Esophagus (tissue), 2 donors: ENCODE measurements around the gene PACC1. TPM values are rescaled to one million over a fixed set of nuclear protein-coding genes. Genes with fewer than 3 reads are reported as not detected.
A peak's percentile ranks its signal among the peaks of the same experiment; 100 is the strongest.

Source experiments
- H3K27ac ChIP-seq, 2 donors: one replicate each; pipeline ENCODE4 v1.5.1; 2013; ENCODE audit warnings: low read depth in 2 of 2, mild to moderate bottlenecking in 2 of 2, inconsistent platforms in 1 of 2, low read length in 1 of 2, moderate library complexity in 1 of 2
- H3K27me3 ChIP-seq, 2 donors: one replicate each; pipeline ENCODE4 v1.6.1; 2013; ENCODE audit warnings: low read length in 2 of 2, control low read depth in 1 of 2, mild to moderate bottlenecking in 1 of 2; ENCODE audit not compliant: insufficient read depth in 2 of 2, control insufficient read depth in 1 of 2
- H3K36me3 ChIP-seq, 2 donors: one replicate each; pipeline ENCODE4 v1.6.1; 2013; ENCODE audit warnings: low read length in 1 of 2; ENCODE audit not compliant: control insufficient read depth in 2 of 2, insufficient read depth in 2 of 2
- H3K4me1 ChIP-seq, 2 donors: one replicate each; pipeline ENCODE4 v1.6.1; 2013; ENCODE audit warnings: low read length in 1 of 2; ENCODE audit not compliant: control insufficient read depth in 2 of 2, insufficient read depth in 2 of 2
- H3K4me3 ChIP-seq, 2 donors: one replicate each; pipeline ENCODE4 v1.5.1; 2013; ENCODE audit warnings: low read length in 2 of 2, mild to moderate bottlenecking in 2 of 2, low read depth in 1 of 2, moderate library complexity in 1 of 2
- H3K9me3 ChIP-seq, 2 donors: one replicate each; pipeline ENCODE4 v1.6.1; 2013; ENCODE audit warnings: mild to moderate bottlenecking in 2 of 2, low read depth in 1 of 2, low read length in 1 of 2, moderate library complexity in 1 of 2; ENCODE audit not compliant: control insufficient read depth in 2 of 2, insufficient read depth in 1 of 2
- WGBS, 2 donors: extraction: QIAGEN DNeasy Blood & Tissue Kit; methylation state at CpG; one replicate each; pipeline ENCODE4 v1.1.7; 2013; 5-methylcytosine and 5-hydroxymethylcytosine counted together
- polyA plus RNA-seq, 2 donors: library from polyadenylated mRNA; stranded (reverse); fragments of 200-250 nt; gene quantifications; one replicate each; pipeline ENCODE4 v1.2.3, GENCODE V29; 2013
- donor health status: healthy with polysubstance abuse.
- donor health status: Bipolar disorder and iron deficiency.

Gene PACC1
- polyA plus RNA-seq, 2 donors, result 3.6 to 4.1 TPM

DNA sequence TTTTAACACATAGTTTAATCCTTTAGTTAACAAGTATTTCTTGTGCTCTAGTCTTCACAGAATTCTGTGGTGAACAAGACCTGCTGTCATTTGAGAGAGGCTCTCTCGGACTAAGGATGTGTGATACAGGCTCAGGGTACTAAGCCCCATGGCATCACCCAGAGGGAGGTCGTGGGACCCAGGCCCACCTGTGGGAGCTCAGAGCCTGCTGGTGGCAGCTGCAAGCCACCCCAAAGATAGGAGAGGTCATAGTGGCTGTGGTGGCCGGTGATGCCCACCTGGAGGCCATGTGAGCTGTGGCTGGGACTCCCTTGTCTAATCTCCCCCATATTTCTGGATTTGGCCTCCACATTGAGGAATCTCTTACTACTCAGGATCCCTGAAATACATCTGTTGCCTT is 40.1 kb upstream of the PACC1 start:
- Histone ChIP-seq H3K27ac (no peak overlapping the region), H3K4me3 (no peak overlapping the region), H3K4me1 (peaks cover 0 to 2% of the 10 kb centered on the region in 2 donors), H3K36me3 (no peaks in the 10 kb centered on the region), H3K9me3 (no peaks in the 10 kb centered on the region), H3K27me3 (no peaks in the 10 kb centered on the region)
- 88% methylated on average over 3 of the region's 3 CpGs for WGBS, 2 donors

DNA sequence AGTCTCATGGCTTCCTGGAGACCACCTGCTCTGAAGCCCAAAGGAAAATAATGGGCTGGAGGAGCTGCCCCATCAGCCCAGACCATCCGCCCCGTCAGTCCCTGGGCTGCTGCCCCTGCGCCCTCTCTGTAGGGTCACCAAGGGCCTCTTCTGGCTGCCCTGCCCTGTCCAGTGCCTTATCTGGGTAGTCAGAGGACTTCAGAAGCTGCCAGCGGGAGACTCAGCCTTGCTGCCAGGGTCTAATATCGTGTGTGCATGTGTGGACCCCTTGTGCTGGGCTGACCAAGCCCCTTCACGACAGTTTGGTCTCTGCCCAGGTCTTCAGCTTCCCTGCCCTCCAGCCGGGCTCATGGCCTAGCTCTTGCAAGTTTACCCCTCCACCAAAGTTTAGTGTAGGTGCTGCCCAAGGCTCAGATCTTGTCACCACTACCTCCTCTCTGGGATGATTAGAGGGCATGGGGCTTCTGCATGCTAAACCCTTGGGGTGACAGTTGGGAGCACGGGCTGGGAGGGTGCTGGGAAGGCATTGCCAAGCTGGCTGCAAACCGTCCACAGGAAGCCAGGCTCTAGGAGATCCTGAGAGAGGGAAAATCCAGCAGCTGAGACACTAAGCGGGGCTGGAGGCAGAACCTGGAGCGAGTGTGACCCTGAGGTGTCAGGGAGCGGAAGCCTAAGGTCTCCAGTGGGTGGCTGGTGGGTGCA is 38.6 kb upstream of the PACC1 start:
- no peak overlapping the region for H3K4me3 ChIP-seq
- no peaks in the 10 kb centered on the region for H3K36me3 ChIP-seq
- H3K4me1 ChIP-seq, result peaks cover 0 to 2% of the 10 kb centered on the region in 2 donors
- H3K9me3 ChIP-seq, result no peaks in the 10 kb centered on the region
- 71 to 77% methylated on average over 12 of the region's 12 CpGs for WGBS, 2 donors
- no peaks in the 10 kb centered on the region for H3K27me3 ChIP-seq
- peak overlapping the region in 1 of 2 donors; percentile 40 for H3K27ac ChIP-seq

DNA sequence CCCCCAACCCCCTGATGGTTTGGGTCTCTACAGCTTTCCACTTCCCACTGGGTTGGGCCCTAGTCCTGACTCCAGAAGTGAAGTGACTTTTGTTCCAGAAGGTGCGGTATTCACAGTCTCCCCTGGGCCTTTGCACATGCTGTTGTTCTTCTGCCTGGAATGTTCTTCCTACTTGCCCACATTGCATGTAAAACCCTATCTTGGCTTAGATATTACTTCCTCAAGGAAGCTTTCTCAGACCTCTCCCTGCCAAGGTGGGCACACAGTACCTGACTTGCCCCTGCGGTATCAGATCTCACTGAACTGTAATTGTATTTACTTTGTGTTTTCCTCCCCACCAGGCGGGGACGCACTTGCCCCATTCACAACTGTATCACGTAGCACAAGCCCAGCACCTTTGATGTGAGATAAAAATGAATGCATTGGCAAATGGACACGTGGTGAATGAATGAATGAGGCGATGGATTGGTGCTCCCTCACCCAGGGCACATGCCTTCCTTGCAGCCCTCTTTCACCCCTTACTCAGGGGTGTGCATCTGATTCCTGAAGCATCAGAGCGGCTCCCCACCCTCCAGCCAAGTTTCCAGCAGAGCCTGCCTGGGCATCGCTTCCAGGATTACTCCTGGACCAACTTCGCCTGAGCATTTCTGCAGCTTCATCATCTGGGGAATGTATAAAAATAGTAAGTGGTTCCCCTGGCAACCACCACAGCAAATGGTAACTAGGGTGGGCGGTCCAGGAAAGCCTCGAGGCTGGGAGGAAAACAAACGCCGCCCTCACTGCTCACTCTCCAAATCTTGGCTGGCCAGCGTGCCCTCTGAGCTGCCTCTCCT is 37.9 kb upstream of the PACC1 start:
- Histone ChIP-seq H3K27me3 (no peaks in the 10 kb centered on the region), H3K27ac (no peak overlapping the region), H3K9me3 (no peaks in the 10 kb centered on the region), H3K4me1 (peaks cover 0 to 2% of the 10 kb centered on the region in 2 donors), H3K36me3 (no peaks in the 10 kb centered on the region), H3K4me3 (no peak overlapping the region)
- WGBS, 2 donors, result 48 to 54% methylated on average over 15 of the region's 15 CpGs

DNA sequence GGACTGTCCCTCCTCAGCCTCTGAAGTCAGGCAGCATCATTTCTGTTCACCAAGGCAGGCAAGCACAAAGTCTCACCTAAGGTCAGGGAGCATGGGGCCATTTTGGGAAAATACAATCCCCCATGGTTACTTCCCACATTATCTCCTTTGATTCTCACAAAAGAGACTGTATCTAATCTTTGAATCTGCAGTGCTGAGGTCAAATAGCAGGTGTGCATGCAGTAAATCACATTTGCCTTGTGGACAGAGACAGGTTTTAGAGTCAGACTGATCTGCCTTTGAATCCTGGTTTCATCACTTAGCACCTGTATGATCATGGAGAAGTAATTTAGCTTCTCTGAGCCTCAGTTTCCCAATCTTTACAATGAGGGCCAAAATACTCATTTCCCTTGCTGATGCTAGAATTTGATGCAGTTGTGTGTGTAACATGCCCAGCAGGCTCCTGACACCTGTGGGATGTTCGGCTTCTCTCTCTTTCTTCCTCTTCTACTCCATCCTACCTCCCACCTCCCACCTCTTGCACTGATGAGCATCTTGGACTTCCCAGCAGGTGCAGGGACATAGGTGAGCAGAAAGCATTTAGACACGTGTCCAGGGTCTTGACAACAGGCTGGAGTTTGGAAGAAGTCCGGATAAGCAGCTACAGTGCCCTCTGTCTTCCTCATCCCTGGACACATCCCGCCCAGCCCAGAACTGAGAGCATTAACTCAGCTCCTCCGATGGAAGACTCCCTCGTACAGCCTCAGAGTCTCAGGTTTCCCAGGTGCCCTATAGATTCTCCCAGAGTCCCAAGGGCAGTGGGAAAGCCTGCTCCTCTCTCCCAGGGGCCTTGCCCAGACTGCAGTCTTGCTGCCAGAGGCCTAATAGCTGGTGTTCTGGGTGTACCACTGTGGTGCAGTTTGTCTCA is 37.0 kb upstream of the PACC1 start:
- Histone ChIP-seq H3K9me3 (no peaks in the 10 kb centered on the region), H3K36me3 (no peaks in the 10 kb centered on the region), H3K4me1 (peaks cover 0 to 2% of the 10 kb centered on the region in 2 donors), H3K4me3 (no peak overlapping the region), H3K27me3 (no peaks in the 10 kb centered on the region), H3K27ac (no peak overlapping the region)
- 84 to 92% methylated on average over 6 of the region's 6 CpGs for WGBS, 2 donors

DNA sequence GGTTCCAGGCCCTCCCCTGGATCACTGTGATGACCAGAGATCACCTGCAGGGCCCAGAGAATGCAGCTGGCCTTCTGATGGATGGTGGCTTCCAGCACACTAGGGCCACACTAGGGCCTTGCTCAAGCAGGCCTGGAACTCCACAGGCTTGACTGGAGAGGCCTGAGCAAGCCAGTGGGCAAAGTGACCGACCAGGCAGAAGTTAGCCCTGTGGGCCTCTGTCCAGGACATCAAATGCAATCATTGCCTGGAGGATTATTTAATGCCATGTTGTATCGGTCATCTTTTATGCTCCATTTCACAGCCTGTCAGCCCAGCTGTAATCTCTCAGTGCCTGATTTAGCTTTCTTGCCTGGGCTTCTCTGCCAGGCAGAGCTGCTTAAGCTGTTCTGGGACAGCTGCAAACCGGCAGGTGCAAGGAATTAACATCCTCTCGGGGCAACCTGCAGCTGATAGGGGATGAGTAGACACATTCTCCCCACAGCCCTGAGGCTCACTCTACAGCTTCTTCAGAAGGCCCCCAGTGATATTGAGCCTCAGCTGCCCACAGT is 35.7 kb upstream of the PACC1 start:
- 69 to 70% methylated on average over 4 of the region's 4 CpGs for WGBS, 2 donors
- Histone ChIP-seq H3K4me1 (peaks cover 0 to 2% of the 10 kb centered on the region in 2 donors), H3K9me3 (no peaks in the 10 kb centered on the region), H3K27me3 (no peaks in the 10 kb centered on the region), H3K27ac (no peak overlapping the region), H3K4me3 (no peak overlapping the region), H3K36me3 (peaks cover 0 to 7% of the 10 kb centered on the region in 2 donors)

DNA sequence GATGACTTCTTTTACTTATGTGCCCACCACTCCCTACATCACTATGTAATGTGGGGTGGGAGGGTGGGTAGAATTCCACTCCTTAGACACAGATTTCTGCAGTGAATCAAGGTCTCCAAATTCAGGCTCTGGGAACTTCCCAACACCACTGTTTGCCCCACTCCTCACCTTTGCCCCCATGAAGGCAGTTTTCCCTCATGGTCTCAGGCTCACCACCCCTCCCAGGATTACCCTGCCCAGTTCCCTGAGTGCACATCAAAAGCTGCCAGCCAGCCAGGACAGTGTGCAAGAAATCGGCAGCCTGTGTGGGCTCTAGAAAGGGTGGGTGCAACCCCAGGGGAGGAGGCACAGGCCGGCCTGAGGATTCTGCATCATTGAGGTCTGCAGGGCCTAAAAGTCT is 32.8 kb upstream of the PACC1 start:
- H3K4me3 ChIP-seq, result no peak overlapping the region
- 75 to 81% methylated on average over 2 of the region's 2 CpGs for WGBS, 2 donors
- H3K9me3 ChIP-seq, result no peaks in the 10 kb centered on the region
- H3K27ac ChIP-seq, result no peak overlapping the region
- H3K4me1 ChIP-seq, result no peaks in the 10 kb centered on the region
- no peaks in the 10 kb centered on the region for H3K27me3 ChIP-seq
- H3K36me3 ChIP-seq, result peaks cover 0 to 13% of the 10 kb centered on the region in 2 donors

DNA sequence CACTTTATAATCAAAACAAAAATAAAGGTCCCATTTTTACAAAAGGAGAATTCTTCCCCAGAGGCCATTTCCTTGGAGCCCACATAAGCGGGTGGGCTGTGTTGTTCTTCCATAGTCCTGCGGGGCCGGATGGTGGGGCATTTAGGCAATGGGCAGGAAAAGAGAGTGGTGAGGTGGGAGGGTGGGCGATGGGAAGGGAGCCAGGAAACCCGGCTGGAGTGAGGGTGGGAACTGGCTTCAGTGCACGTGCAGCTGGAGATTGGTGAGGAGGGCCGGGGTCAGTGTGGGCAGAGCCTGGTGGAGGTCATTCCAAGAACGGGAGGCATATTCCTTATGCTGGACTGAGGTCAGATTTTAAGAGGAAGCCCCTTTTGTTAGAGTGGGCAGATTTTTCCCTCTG is 31.6 kb upstream of the PACC1 start:
- WGBS, 2 donors, result 81 to 83% methylated on average over 8 of the region's 8 CpGs
- H3K36me3 ChIP-seq, result peaks cover 0 to 13% of the 10 kb centered on the region in 2 donors
- no peak overlapping the region for H3K4me3 ChIP-seq
- no peak overlapping the region for H3K27ac ChIP-seq
- H3K27me3 ChIP-seq, result no peaks in the 10 kb centered on the region
- H3K4me1 ChIP-seq, result no peaks in the 10 kb centered on the region
- no peaks in the 10 kb centered on the region for H3K9me3 ChIP-seq

DNA sequence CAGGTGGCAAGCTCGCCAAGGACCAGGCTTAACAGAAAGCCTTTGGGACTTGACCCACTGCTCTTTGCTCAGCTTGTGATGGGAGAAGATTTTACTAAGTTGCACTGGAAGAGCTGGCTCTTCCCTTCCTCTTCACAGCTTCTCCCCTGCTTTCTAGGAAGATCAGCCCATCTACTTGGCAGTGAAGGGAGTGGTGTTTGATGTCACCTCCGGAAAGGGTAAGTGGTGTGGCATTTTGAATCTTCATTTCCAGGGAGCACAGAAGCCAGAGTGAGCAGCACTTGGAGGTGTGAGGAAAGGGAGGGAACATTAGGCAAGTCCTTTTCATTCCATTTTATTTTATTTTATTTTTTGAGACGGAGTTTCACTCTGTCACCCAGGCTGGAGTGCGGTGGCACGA is 27.7 kb upstream of the PACC1 start:
- Histone ChIP-seq H3K9me3 (no peaks in the 10 kb centered on the region), H3K4me3 (no peak overlapping the region), H3K27ac (no peak overlapping the region), H3K27me3 (no peaks in the 10 kb centered on the region), H3K36me3 (peaks cover 0 to 13% of the 10 kb centered on the region in 2 donors), H3K4me1 (peaks cover 0 to 2% of the 10 kb centered on the region in 2 donors)
- 95 to 96% methylated on average over 5 of the region's 5 CpGs for WGBS, 2 donors

DNA sequence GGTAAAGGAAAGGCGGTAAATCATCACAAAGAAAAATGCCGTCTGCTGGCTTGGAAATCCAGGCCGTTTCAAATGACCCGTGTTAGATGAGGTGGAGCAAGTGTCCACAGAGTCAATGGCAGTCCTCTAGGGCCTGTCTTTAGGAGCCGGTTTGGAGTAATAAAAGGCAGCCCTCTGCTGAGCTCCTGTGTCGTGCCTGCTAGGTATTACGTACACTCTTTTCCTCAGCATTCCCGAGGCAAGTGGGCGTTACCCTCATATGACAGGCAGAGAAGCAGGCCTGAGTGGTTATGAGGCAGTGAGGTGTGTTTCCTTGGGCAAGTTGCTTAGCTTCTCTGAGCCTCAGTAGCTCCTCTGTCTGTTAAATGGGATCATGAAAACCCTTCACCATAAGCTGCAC is 25.7 kb upstream of the PACC1 start:
- Histone ChIP-seq H3K27me3 (no peaks in the 10 kb centered on the region), H3K9me3 (no peaks in the 10 kb centered on the region), H3K4me1 (peaks cover 0 to 2% of the 10 kb centered on the region in 2 donors), H3K36me3 (peaks cover 0 to 6% of the 10 kb centered on the region in 2 donors), H3K27ac (no peak overlapping the region), H3K4me3 (no peak overlapping the region)
- WGBS, 2 donors, result 72 to 78% methylated on average over 9 of the region's 9 CpGs
